PC-9 (cell line): ENCODE results near the gene CHRM1.

Experiments used
- EZH2 ChIP-seq: fragments of 200-600 bp; sonication (generic); IDR thresholded peaks from 2 replicates; pipeline ENCODE4 v1.8.0; 2017; ENCODE audit warnings: antibody characterized with exemption, low read depth
- TF ChIP-seq, protein P1 (sequence below): fragments of 200-600 bp; sonication (generic); conservative IDR thresholded peaks from 2 replicates; pipeline ENCODE4 v1.6.1; 2017; ENCODE audit warnings: mixed run types, antibody characterized with exemption, mild to moderate bottlenecking, moderate library complexity

GRCh38 chr11:62912268-62912667 lies 8.9 kb downstream of the CHRM1 start:
- TF ChIP-seq, protein P1, sequence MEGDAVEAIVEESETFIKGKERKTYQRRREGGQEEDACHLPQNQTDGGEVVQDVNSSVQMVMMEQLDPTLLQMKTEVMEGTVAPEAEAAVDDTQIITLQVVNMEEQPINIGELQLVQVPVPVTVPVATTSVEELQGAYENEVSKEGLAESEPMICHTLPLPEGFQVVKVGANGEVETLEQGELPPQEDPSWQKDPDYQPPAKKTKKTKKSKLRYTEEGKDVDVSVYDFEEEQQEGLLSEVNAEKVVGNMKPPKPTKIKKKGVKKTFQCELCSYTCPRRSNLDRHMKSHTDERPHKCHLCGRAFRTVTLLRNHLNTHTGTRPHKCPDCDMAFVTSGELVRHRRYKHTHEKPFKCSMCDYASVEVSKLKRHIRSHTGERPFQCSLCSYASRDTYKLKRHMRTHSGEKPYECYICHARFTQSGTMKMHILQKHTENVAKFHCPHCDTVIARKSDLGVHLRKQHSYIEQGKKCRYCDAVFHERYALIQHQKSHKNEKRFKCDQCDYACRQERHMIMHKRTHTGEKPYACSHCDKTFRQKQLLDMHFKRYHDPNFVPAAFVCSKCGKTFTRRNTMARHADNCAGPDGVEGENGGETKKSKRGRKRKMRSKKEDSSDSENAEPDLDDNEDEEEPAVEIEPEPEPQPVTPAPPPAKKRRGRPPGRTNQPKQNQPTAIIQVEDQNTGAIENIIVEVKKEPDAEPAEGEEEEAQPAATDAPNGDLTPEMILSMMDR: no peak
- TF ChIP-seq EZH2: no peak
